ENCODE results near the gene FAM98C.

The FAM98C gene

GRCh38 chr19:38452430-38453366, 49.8 kb downstream of the FAM98C start:
- no peak overlapping the region for H3K4me3 ChIP-seq (ENCODE audit: low read depth, low read length)

DNA sequence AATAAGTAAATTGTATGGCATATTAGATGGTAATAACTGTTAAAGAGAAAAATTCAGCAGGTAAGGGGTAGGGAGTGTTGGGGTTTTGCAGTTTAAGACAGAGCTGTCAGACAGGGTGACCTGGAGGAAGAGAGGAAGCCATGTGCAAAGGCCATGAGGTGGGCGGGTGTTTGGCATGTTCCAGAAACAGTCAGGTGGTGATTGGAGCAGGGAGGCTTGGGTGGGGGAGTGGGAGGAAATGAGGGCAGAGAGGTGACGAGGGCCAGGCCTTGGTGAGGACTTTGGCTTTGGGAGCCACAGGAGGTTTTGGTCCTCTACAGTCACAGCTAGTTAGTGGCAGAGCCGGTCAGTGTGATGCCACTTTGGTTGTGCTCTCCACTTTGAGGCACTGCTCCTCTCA, 50.7 kb downstream of the FAM98C start:
- no peak overlapping the region for H3K4me3 ChIP-seq (ENCODE audit: low read depth, low read length)

- no peak overlapping the region for H3K4me3 ChIP-seq (ENCODE audit: low read depth, low read length)
These were observed 52.1 kb downstream of the FAM98C start for GRCh38 chr19:38455031-38455430.

- H3K4me3 ChIP-seq (ENCODE audit: low read depth, low read length): no peak overlapping the region
These were observed 54.3 kb downstream of the FAM98C start for GRCh38 chr19:38457202-38457601.

GRCh38 chr19:38457690-38458405, 55.0 kb downstream of the FAM98C start:
- H3K4me3 ChIP-seq (ENCODE audit: low read depth, low read length): no peak overlapping the region

All from iPS-11a (cell line).